Measurements from ENCODE around the gene KRTAP20-1.

The KRTAP20-1 gene

DNA sequence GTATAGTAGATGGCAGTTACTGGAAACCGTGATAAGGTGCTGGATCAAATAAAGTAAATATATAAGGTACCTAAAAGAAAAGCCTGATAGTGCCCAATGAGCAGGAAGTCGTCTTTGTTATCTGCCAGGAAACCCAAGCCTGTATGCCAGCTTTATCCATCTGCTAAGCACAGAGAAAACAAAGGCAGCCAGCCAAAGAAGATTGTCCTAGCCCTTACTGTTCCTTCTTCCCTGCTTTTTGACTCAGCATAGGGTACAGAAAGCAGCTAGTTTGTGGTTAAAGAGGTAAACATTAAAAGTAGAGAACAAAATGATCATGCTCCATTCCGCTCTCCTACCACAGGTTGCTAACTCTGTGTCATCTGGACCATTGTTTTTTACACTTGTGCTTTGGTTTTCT, 36.1 kb upstream of the KRTAP20-1 start:
- Histone ChIP-seq H3K36me3 (replicated peaks; ENCODE audit: low read depth, low read length) (no peaks in the 10 kb centered on the region), H2AFZ (ENCODE audit: low read depth, low read length) (no peak overlapping the region), H4K20me1 (ENCODE audit: insufficient read depth, low read length) (no peaks in the 10 kb centered on the region), H3K4me3 (ENCODE audit: low read length) (no peak overlapping the region), H3K9ac (ENCODE audit: low read length) (no peak overlapping the region), H3K79me2 (ENCODE audit: low read length) (no peaks in the 10 kb centered on the region), H3K27me3 (ENCODE audit: low read depth, low read length) (no peaks in the 10 kb centered on the region), H3K4me1 (ENCODE audit: low read length) (no peaks in the 10 kb centered on the region), H3K4me2 (ENCODE audit: low read length) (no peak overlapping the region), H3K27ac (ENCODE audit: low read length) (no peak overlapping the region), H3K9me3 (ENCODE audit: insufficient read depth, low read length) (no peaks in the 10 kb centered on the region)
- TF ChIP-seq, protein P1, sequence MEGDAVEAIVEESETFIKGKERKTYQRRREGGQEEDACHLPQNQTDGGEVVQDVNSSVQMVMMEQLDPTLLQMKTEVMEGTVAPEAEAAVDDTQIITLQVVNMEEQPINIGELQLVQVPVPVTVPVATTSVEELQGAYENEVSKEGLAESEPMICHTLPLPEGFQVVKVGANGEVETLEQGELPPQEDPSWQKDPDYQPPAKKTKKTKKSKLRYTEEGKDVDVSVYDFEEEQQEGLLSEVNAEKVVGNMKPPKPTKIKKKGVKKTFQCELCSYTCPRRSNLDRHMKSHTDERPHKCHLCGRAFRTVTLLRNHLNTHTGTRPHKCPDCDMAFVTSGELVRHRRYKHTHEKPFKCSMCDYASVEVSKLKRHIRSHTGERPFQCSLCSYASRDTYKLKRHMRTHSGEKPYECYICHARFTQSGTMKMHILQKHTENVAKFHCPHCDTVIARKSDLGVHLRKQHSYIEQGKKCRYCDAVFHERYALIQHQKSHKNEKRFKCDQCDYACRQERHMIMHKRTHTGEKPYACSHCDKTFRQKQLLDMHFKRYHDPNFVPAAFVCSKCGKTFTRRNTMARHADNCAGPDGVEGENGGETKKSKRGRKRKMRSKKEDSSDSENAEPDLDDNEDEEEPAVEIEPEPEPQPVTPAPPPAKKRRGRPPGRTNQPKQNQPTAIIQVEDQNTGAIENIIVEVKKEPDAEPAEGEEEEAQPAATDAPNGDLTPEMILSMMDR (IDR thresholded peaks at IDR 0.05; ENCODE audit: low read depth, low read length), result no peak
- TF ChIP-seq EZH2phosphoT487 (IDR thresholded peaks at IDR 0.05; ENCODE audit: low read depth), result no peak

DNA sequence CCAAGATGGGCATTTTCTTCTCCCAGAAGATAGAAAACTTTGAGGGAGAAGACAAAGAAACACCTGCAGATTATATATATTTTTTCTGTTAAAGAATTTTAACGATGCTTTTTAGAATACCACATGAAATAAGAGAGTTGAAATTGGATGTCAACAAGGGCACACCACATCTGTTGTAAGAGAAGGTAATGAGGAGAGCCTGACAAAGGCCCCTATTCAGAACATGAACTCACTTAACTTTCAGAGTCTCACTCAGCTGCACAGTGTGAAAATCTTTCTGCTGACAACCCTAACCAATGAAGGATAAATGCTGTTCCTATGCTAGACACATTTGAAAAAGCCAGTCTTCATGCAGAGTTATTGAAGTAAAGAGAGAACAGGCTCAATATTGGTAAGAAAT, 33.4 kb upstream of the KRTAP20-1 start:
- Histone ChIP-seq H3K27me3 (ENCODE audit: low read depth, low read length) (no peaks in the 10 kb centered on the region), H4K20me1 (ENCODE audit: insufficient read depth, low read length) (no peaks in the 10 kb centered on the region), H3K4me2 (ENCODE audit: low read length) (no peak overlapping the region), H3K36me3 (replicated peaks; ENCODE audit: low read depth, low read length) (no peaks in the 10 kb centered on the region), H3K27ac (ENCODE audit: low read length) (no peak overlapping the region), H3K4me3 (ENCODE audit: low read length) (no peak overlapping the region), H3K9me3 (ENCODE audit: insufficient read depth, low read length) (no peaks in the 10 kb centered on the region), H2AFZ (ENCODE audit: low read depth, low read length) (no peak overlapping the region), H3K79me2 (ENCODE audit: low read length) (no peaks in the 10 kb centered on the region), H3K4me1 (ENCODE audit: low read length) (no peaks in the 10 kb centered on the region), H3K9ac (ENCODE audit: low read length) (no peak overlapping the region)
- TF ChIP-seq, protein P1 (IDR thresholded peaks at IDR 0.05; ENCODE audit: low read depth, low read length), result no peak
- TF ChIP-seq EZH2phosphoT487 (IDR thresholded peaks at IDR 0.05; ENCODE audit: low read depth), result no peak

DNA sequence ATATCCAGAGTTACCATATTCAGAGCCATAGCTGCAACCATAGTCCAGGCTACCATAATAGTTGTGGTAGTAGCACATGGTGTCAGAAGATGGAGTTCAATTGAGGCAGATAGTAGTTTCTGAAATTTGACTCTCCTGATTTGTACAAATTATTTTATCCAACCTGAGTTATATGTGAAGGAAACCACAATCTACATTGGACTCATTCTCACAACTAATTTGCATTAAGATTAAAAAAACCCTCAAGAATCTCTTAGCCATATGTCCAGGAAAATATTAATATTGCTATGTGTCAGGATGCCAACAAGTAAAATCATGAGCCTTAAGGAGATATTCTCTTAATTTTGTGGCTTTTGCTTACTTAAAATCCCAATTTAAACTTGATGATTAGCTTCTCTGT, 25.9 kb upstream of the KRTAP20-1 start, which contains the start of gene KRTAP22-2:
Gene KRTAP22-2 (minus strand): TSS at position 101 of the 400 bp plus-strand sequence.
- Histone ChIP-seq H3K4me2 (ENCODE audit: low read length) (no peak within 1 kb of the TSS), H3K79me2 (ENCODE audit: low read length) (no peaks in the 10 kb centered on the region), H3K27ac (ENCODE audit: low read length) (no peak within 1 kb of the TSS), H2AFZ (ENCODE audit: low read depth, low read length) (no peak within 1 kb of the TSS), H3K27me3 (ENCODE audit: low read depth, low read length) (no peaks in the 10 kb centered on the region), H3K4me1 (ENCODE audit: low read length) (no peaks in the 10 kb centered on the region), H3K9me3 (ENCODE audit: insufficient read depth, low read length) (no peaks in the 10 kb centered on the region), H3K9ac (ENCODE audit: low read length) (no peak within 1 kb of the TSS), H3K4me3 (ENCODE audit: low read length) (no peak within 1 kb of the TSS), H3K36me3 (replicated peaks; ENCODE audit: low read depth, low read length) (no peaks in the 10 kb centered on the region), H4K20me1 (ENCODE audit: insufficient read depth, low read length) (no peaks in the 10 kb centered on the region)
- TF ChIP-seq, protein P1 (IDR thresholded peaks at IDR 0.05; ENCODE audit: low read depth, low read length), result no peak
- no peak for TF ChIP-seq EZH2phosphoT487 (IDR thresholded peaks at IDR 0.05; ENCODE audit: low read depth)

DNA sequence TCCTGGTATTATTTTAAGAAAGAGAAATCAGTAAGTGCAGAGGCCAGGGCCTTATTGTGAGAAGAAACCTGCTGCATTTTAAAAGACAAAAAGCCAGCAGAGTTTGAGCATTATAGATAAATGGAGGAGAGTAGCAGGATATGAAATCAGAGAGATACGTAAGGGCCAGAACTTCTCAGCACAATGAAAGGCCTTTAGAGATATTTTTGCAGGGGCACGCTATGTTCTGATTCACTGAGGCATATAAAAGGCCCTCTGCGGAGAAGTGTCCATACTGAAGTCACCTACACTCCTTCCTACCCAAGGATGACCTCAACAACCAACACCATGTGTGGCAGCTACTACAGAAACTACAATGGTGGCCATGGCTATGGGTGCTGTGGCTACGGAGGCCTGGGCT, 24.1 kb upstream of the KRTAP20-1 start, which contains the start of gene KRTAP6-3:
Gene KRTAP6-3 (plus strand): TSS at position 301 of the 400 bp plus-strand sequence. CDS start 6 bp downstream, at position 307.
- Histone ChIP-seq H3K27ac (ENCODE audit: low read length) (no peak within 1 kb of the TSS), H2AFZ (ENCODE audit: low read depth, low read length) (no peak within 1 kb of the TSS), H3K27me3 (ENCODE audit: low read depth, low read length) (no peaks in the 10 kb centered on the region), H3K79me2 (ENCODE audit: low read length) (no peaks in the 10 kb centered on the region), H3K4me2 (ENCODE audit: low read length) (no peak within 1 kb of the TSS), H3K36me3 (replicated peaks; ENCODE audit: low read depth, low read length) (no peaks in the 10 kb centered on the region), H3K9ac (ENCODE audit: low read length) (no peak within 1 kb of the TSS), H3K4me1 (ENCODE audit: low read length) (no peaks in the 10 kb centered on the region), H3K9me3 (ENCODE audit: insufficient read depth, low read length) (no peaks in the 10 kb centered on the region), H4K20me1 (ENCODE audit: insufficient read depth, low read length) (no peaks in the 10 kb centered on the region), H3K4me3 (ENCODE audit: low read length) (no peak within 1 kb of the TSS)
- TF ChIP-seq EZH2phosphoT487 (IDR thresholded peaks at IDR 0.05; ENCODE audit: low read depth), result no peak
- TF ChIP-seq, protein P1 (IDR thresholded peaks at IDR 0.05; ENCODE audit: low read depth, low read length), result no peak
